Measurements from ENCODE around the gene PLCB3. TPM values are rescaled to one million over a fixed set of nuclear protein-coding genes. Genes with fewer than 3 reads are reported as not detected.
A peak's percentile ranks its signal among the peaks of the same experiment; 100 is the strongest.

Gene PLCB3
- total RNA-seq, 5 donors from 2014 or later (not counting 1 experiment from before 2014, with no cell fraction given), result 3.6 to 14.9 (median 11.2) TPM

- peaks cover 24 to 36% (median 25%) of the 10 kb centered on the region in 3 donors for H3K4me1 Mint-ChIP-seq
- H3K27ac Mint-ChIP-seq, result peak overlapping the region in 1 of 2 donors; percentile 20
- DNase-seq, result no peak
- H3K9me3 ChIP-seq, result no peaks in the 10 kb centered on the region
- no peaks in the 10 kb centered on the region for H3K36me3 Mint-ChIP-seq
- peaks cover 58 to 85% of the 10 kb centered on the region in 2 donors for H3K27me3 Mint-ChIP-seq
- no peak overlapping the region for H3K4me3 ChIP-seq (ENCODE audit: control insufficient read depth in 1 of 2, extremely low read depth in 1 of 2, low read length in 1 of 2)
- peaks cover 17 to 98% of the 10 kb centered on the region in 2 experiments for H3K27me3 ChIP-seq (replicated peaks in 1 of 2; ENCODE audit: control insufficient read depth in 2 of 2, extremely low read depth in 1 of 2, insufficient read depth in 2 of 2, low read length in 1 of 2)
- H3K9me3 Mint-ChIP-seq, result no peaks in the 10 kb centered on the region
- H3K4me1 ChIP-seq (ENCODE audit: control insufficient read depth in 1 of 2, extremely low read depth in 1 of 2, insufficient read depth in 2 of 2, low read length in 2 of 2), result peaks cover 13 to 50% of the 10 kb centered on the region in 2 experiments
- no peaks in the 10 kb centered on the region for H3K36me3 ChIP-seq (ENCODE audit: control insufficient read depth in 2 of 2, extremely low read depth in 1 of 2, insufficient read depth in 1 of 2, low read length in 1 of 2)
- no peak for ATAC-seq (replicated peaks in 1 of 4)
- ChIA-PET POLR2A (interaction anchor here in 1 of 2 donors (0.6 kb wide), 1 partner anchor 1023 kb away, joined by 6 read pairs; no protein-coding TSS in a partner anchor), CTCF (no interaction called here)
- H3K4me3 Mint-ChIP-seq, result no peak overlapping the region
- WGBS (ENCODE audit: insufficient coverage), result 11% methylated on average over 26 of the region's 34 CpGs
- H3K27ac ChIP-seq (ENCODE audit: low read length), result no peak overlapping the region
Observed at GRCh38 chr11:64296830-64297698, 45.7 kb downstream of the PLCB3 start.

DNA sequence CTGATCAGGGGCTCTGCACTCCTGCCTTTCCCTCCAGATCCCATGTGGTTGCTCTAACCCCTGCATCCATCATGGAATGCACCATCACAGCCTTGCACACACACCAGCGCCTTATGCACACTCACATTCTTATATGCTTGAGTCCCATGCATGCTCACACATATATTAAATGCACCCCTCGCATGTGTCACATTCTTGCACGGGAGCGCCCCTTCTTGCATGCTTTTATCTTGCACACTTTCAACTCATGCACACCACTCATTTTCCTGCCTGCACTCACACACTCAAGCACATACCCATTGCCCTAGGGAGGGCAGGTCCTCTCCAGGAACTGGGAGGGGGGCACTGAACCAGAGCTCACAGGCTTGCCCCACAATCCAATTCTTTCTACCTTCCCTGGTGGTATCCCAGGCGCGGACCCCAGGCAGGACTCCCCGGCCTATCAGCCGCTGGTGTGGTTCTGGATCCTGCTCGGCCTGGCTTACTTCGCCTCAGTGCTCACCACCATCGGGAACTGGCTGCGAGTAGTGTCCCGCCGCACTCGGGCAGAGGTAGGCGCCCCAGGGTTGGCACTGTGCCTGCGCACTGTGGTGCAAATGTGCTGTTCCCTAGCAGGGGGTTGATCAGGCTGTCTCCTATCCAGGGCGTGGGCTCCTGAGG, 46.5 kb downstream of the PLCB3 start:
- Histone ChIP-seq H3K4me1 (ENCODE audit: control insufficient read depth in 1 of 2, extremely low read depth in 1 of 2, insufficient read depth in 2 of 2, low read length in 2 of 2) (peaks cover 9 to 43% of the 10 kb centered on the region in 2 experiments), H3K27ac (ENCODE audit: low read length) (no peak overlapping the region), H3K4me3 (ENCODE audit: control insufficient read depth in 1 of 2, extremely low read depth in 1 of 2, low read length in 1 of 2) (peak overlapping the region in 1 of 2 donors; percentile 32), H3K9me3 (no peaks in the 10 kb centered on the region), H3K27me3 (replicated peaks in 1 of 2; ENCODE audit: control insufficient read depth in 2 of 2, extremely low read depth in 1 of 2, insufficient read depth in 2 of 2, low read length in 1 of 2) (peaks cover 17 to 98% of the 10 kb centered on the region in 2 experiments), H3K36me3 (ENCODE audit: control insufficient read depth in 2 of 2, extremely low read depth in 1 of 2, insufficient read depth in 1 of 2, low read length in 1 of 2) (no peaks in the 10 kb centered on the region)
- Mint-ChIP-seq H3K9me3 (no peaks in the 10 kb centered on the region), H3K4me1 (peaks cover 24 to 34% (median 25%) of the 10 kb centered on the region in 3 donors), H3K27ac (peak overlapping the region in 1 of 2 donors; percentile 20), H3K27me3 (peaks cover 58 to 81% of the 10 kb centered on the region in 2 donors), H3K36me3 (no peaks in the 10 kb centered on the region), H3K4me3 (peak overlapping the region in 1 of 3 donors; percentile 44)
- POLR2A ChIA-PET, result interaction anchor here in 1 of 2 donors (0.6 kb wide), 1 partner anchor 1022 kb away, joined by 6 read pairs; no protein-coding TSS in a partner anchor
- CTCF ChIA-PET, result no interaction called here
- no peak for DNase-seq
- WGBS (ENCODE audit: insufficient coverage), result 13% methylated on average over 16 of the region's 18 CpGs
- ATAC-seq (replicated peaks in 1 of 4), result no peak

DNA sequence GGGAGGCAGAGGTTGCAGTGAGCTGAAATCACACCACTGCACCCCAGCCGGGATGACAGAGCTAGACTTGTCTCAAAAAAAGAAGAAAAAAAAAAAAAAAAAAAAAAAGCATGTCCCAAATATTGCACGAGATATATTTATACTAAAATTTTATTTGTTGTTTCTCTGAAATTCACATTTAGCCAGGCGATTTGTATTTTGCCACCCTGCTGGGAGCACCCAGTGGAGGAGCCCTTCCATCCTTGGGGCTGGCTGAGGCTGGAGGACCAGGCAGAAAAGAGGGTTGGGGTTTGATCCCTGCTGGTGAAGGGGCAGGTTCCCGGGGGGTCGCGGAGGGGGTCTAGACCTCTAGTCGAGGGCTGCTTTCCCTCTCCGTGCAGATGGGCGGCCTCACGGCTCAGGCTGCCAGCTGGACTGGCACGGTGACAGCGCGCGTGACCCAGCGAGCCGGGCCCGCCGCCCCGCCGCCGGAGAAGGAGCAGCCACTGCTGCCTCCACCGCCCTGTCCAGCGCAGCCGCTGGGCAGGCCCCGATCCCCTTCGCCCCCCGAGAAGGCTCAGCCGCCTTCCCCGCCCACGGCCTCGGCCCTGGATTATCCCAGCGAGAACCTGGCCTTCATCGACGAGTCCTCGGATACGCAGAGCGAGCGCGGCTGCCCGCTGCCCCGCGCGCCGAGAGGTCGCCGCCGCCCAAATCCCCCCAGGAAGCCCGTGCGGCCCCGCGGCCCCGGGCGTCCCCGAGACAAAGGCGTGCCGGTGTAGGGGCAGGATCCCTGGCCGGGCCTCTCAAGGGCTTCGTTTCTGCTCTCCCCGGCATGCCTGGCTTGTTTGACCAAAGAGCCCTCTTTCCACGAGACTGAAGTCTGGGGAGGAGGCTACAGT, 47.9 kb downstream of the PLCB3 start:
- 5% methylated on average over 51 of the region's 60 CpGs for WGBS (ENCODE audit: insufficient coverage)
- DNase-seq (no peak), ATAC-seq (replicated peaks in 1 of 4) (no peak)
- peak overlapping the region in 1 of 2 donors; percentile 54 for H3K4me3 ChIP-seq (ENCODE audit: control insufficient read depth in 1 of 2, extremely low read depth in 1 of 2, low read length in 1 of 2)
- Mint-ChIP-seq H3K27me3 (peaks cover 44 to 70% of the 10 kb centered on the region in 2 donors), H3K27ac (peak overlapping the region in 1 of 2 donors; percentile 23), H3K36me3 (no peaks in the 10 kb centered on the region), H3K4me1 (peaks cover 28 to 37% (median 30%) of the 10 kb centered on the region in 3 donors), H3K4me3 (peak overlapping the region; percentile 44 to 78 (median 58)), H3K9me3 (no peaks in the 10 kb centered on the region)
- no peaks in the 10 kb centered on the region for H3K9me3 ChIP-seq
- peaks cover 9 to 50% of the 10 kb centered on the region in 2 experiments for H3K4me1 ChIP-seq (ENCODE audit: control insufficient read depth in 1 of 2, extremely low read depth in 1 of 2, insufficient read depth in 2 of 2, low read length in 2 of 2)
- no peak overlapping the region for H3K27ac ChIP-seq (ENCODE audit: low read length)
- no peaks in the 10 kb centered on the region for H3K36me3 ChIP-seq (ENCODE audit: control insufficient read depth in 2 of 2, extremely low read depth in 1 of 2, insufficient read depth in 1 of 2, low read length in 1 of 2)
- ChIA-PET POLR2A (interaction anchor here in 1 of 2 donors (0.6 kb wide), 1 partner anchor 112 kb away, joined by 3 read pairs; no protein-coding TSS in a partner anchor), CTCF (no interaction called here)
- peaks cover 17 to 96% of the 10 kb centered on the region in 2 experiments for H3K27me3 ChIP-seq (replicated peaks in 1 of 2; ENCODE audit: control insufficient read depth in 2 of 2, extremely low read depth in 1 of 2, insufficient read depth in 2 of 2, low read length in 1 of 2)

GRCh38 chr11:64299847-64300648, 48.7 kb downstream of the PLCB3 start, which contains the start of gene CATSPERZ:
Gene CATSPERZ (plus strand): TSS chr11:64300358. CDS start chr11:64300411, 53 bp downstream.
- whole genome bisulfite sequencing (ENCODE audit: insufficient coverage), result 2% methylated on average over 34 of the region's 54 CpGs
- no peak within 1 kb of the TSS for H3K27ac ChIP-seq (ENCODE audit: low read length)
- peaks cover 11 to 56% of the 10 kb centered on the region in 2 experiments for H3K4me1 ChIP-seq (ENCODE audit: control insufficient read depth in 1 of 2, extremely low read depth in 1 of 2, insufficient read depth in 2 of 2, low read length in 2 of 2)
- ATAC-seq (replicated peaks in 1 of 4) (no peak), DNase-seq (peak in 10 of 35 experiments; percentile 10 to 53 (median 29))
- Mint-ChIP-seq H3K36me3 (no peaks in the 10 kb centered on the region), H3K4me1 (peaks cover 30 to 39% (median 34%) of the 10 kb centered on the region in 3 donors), H3K4me3 (peak within 1 kb of the TSS; percentile 46 to 78 (median 72)), H3K27ac (peak within 1 kb of the TSS in 1 of 2 donors; percentile 27), H3K27me3 (peaks cover 37 to 64% of the 10 kb centered on the region in 2 donors), H3K9me3 (no peaks in the 10 kb centered on the region)
- no peaks in the 10 kb centered on the region for H3K36me3 ChIP-seq (ENCODE audit: control insufficient read depth in 2 of 2, extremely low read depth in 1 of 2, insufficient read depth in 1 of 2, low read length in 1 of 2)
- no peaks in the 10 kb centered on the region for H3K9me3 ChIP-seq
- H3K4me3 ChIP-seq (ENCODE audit: control insufficient read depth in 1 of 2, extremely low read depth in 1 of 2, low read length in 1 of 2), result peak within 1 kb of the TSS; percentile 13 to 54
- H3K27me3 ChIP-seq (replicated peaks in 1 of 2; ENCODE audit: control insufficient read depth in 2 of 2, extremely low read depth in 1 of 2, insufficient read depth in 2 of 2, low read length in 1 of 2), result peaks cover 17 to 88% of the 10 kb centered on the region in 2 experiments
- CTCF ChIA-PET, result interaction anchor here (1.9 to 5.8 kb wide), 4 partner anchors 14 to 94 kb away, joined by 4 to 122 read pairs (median 18); partner anchors contain the start of genes BAD (in 1 of the 2), FERMT3 (in 1 of the 2), GPR137 (in 1 of the 2) and PRDX5 (in 1 of the 2)
- POLR2A ChIA-PET, result no interaction called here

All from T-cell (primary cell).